HTR-8/SVneo (cell line): ENCODE measurements around the gene PLEKHA5.
"Not testable (repeated sequence)": the region's sequence is repeated elsewhere in the genome, so short reads cannot be mapped to it uniquely, and the experiment has no call there.

Source experiments
- DNase-seq: peaks from one replicate; pipeline ENCODE4 v3.0.0; 2011; ENCODE audit warnings: low spot score, mixed read lengths; ENCODE audit not compliant: insufficient read length
- FAIRE-seq: peaks from 2 replicates; lab custom pipeline; 2011; peaks lifted over from hg19 to GRCh38; lab: Jason Lieb, UNC

The PLEKHA5 gene

DNA sequence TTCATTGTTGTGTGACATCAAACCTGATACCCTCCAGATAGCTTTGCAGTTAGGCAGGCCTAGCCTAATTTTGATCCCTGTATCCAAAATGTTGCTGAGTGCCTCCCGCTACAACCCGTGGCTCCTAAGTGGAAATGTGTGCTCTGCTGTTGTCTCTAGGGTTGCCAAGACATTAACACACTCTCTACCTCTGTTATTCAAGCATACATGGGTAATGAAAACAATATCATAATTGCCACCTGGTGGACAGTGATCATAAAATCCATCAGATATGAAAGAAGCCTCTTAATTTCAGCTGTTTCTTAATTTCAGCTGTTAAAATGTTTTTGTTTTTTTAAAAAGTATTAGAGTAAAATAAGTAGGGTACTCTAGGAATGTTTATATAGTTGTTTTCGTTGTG lies 93.5 kb downstream of the PLEKHA5 start:
- peak; percentile 11 for DNase-seq
- FAIRE-seq, result no peak

DNA sequence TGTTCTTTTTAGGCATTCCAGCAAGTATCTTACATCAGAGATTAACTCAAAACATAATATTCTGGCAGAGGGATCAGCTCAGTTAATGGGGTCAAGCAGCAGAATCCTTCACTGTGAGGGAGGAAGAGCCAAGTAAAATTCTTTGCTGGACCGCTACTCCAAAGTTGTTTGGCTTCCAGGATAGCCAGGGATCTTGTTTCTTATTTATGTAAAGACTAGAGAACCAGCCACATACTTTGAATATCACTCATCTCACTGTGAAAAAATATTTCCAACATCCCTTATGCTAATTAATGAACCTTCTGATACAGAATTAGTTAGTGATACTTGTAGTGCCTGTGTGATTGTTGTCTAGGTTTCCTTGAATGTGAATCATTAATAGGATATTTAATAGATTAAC lies 94.2 kb downstream of the PLEKHA5 start:
- FAIRE-seq, result no peak
- DNase-seq, result no peak

DNA sequence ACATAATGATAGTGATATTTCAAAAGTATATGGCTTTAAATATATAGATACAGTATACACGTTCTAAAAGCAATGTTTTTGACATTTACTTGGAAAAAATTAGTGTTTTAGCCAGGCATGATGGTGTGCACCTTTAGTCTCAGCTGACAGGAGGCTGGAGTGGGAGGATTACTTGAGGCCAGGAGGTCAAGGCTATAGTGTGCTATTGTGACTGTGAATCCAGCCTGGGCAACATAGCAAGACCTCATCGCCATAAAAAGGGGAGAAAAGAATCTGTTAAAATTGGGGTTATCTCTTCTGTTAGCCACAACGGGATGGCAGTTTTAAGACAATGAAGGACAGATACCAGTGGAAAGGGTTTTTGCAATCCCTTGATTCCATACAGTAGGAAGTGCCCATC lies 95.2 kb downstream of the PLEKHA5 start:
- DNase-seq (no peak), FAIRE-seq (no peak)

DNA sequence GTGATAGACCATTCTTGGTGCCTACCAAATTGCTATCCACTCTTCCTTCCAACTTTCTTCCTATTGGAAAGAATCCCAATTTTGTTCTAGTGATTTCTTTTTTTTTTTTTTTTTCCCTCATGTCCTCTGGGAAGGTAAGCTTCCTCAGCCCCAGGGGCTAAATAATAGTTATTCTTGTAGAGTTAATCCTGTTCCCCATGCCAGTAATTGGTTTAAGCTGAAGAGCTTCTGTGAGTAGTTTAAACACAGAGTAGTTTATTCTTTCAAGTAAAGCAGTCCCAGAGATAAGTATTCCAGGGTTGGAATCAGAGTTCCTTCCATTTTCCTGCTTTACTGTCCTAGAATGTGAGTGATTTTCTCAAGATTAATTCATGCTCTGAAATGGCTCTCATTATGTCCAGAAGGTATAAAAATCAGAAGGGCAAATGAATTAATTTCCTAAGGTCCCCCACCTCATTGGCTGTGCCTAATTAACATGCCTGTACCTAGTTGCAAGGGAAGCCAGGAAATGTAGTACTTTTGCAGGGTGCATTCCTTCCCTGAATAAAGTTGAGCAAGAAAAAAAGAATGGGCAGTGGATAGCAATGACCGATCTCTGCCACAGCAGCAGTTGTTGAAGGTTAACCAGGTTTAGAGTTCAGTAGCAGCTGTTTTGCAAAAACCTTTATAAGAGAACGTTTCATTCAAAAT lies 97.8 kb downstream of the PLEKHA5 start:
- FAIRE-seq (no peak), DNase-seq (no peak)

DNA sequence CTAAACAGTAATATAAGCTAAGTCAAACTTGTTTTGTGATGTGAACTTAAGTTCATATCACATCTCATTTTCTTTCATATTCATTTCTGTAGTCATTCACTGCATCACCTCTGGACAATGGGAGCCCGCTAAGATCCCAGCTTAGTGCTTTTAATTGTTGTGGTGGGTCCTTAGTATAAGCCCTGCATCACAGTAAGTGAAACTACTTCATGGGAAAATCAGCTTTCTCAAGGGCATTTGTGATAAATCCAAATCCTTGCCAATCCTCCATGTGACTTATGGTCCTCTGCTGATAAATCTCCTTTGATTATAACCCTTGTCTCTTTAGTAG lies 98.3 kb downstream of the PLEKHA5 start:
- no peak for FAIRE-seq
- no peak for DNase-seq

DNA sequence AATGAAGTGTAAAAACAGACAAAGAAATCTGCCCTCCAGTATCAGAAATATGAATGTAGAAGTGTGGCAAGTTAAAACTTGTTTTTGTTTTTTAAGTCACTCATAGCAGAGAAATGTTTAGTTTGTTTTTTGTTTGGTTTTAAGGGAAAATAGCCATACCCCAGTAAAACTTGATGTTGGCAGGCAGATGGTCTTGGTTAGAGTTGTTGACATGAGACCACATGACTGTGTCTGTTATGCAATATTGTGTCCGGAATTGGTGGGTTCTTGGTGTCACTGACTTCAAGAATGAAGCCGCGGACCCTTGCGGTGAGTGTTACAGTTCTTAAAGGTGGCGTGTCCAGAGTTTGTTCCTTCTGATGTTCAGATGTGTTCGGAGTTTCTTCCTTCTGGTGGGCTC lies 99.5 kb downstream of the PLEKHA5 start:
- not testable (repeated sequence) for DNase-seq, FAIRE-seq

DNA sequence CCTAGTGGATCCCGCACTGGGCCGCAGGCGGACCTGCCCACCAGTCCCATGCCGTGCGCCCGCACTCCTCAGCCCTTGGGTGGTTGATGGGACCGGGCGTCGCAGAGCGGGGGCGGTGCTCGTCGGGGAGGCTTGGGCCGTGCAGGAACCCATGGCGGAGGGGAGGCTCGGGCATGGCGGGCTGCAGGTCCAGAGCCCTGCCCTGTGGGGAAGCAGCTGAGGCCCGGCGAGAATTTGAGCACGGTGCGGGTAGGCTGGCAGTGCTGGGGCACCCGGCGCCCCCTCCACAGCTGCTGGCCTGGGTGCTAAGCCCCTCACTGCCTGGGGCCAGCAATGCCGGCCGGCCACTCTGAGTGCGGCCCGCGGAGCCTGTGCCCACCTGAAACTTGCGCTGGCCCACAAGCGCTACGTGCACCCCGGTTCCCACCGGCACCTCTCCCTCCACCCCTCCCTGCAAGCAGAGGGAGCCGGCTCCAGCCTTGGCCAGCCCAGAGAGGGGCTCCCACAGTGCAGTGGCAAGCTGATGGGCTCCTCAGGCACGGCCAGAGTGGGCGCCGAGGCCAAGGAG lies 100.8 kb downstream of the PLEKHA5 start:
- no peak for FAIRE-seq

DNA sequence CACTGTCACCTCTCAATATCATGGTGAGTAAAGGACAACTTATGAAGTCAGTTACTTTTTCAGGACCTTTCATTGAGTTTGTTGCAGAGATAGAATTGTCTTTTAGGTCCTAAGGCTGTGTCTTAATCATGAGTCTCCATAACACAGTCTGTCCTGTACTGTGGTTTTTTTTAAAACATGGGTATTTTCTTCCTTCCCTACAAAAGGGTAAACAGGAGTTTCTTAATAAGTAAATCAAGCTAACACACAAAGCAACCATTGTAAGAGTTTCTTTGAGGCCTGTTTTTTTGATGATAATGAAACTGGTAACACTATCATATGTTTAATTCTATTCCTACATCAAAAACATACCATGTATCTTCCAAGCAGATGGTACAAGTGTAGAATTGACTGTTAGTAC lies 101.4 kb downstream of the PLEKHA5 start:
- no peak for DNase-seq
- no peak for FAIRE-seq

More for the DNA sequence above, 100.8 kb downstream of the PLEKHA5 start:
- DNase-seq, result no peak

DNA sequence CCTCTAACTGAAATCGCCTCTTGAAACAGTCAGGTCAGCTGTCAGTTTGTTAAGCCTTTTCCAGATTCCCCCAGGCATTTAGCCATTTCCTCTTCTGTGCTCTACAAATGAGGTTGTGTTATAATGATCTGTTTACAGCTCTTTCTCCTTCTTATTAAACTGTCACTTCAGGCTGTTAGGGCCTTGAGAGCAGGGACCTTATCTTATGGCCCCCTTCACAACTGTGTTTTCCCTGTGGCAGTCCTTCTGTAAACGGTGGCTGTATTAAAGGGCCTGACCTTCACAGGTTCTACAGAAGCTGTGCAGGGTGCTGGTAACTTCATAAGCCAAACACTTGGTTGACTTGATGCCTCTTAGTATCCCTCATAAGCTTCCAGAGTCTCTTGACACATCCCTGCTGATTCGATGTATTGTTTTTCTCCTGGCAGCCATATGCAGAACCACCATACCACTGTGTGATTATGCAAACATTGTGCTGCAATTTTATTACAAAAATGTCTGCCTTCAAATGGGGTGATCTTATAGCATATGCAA lies 104.7 kb downstream of the PLEKHA5 start:
- FAIRE-seq, result no peak
- DNase-seq, result no peak

DNA sequence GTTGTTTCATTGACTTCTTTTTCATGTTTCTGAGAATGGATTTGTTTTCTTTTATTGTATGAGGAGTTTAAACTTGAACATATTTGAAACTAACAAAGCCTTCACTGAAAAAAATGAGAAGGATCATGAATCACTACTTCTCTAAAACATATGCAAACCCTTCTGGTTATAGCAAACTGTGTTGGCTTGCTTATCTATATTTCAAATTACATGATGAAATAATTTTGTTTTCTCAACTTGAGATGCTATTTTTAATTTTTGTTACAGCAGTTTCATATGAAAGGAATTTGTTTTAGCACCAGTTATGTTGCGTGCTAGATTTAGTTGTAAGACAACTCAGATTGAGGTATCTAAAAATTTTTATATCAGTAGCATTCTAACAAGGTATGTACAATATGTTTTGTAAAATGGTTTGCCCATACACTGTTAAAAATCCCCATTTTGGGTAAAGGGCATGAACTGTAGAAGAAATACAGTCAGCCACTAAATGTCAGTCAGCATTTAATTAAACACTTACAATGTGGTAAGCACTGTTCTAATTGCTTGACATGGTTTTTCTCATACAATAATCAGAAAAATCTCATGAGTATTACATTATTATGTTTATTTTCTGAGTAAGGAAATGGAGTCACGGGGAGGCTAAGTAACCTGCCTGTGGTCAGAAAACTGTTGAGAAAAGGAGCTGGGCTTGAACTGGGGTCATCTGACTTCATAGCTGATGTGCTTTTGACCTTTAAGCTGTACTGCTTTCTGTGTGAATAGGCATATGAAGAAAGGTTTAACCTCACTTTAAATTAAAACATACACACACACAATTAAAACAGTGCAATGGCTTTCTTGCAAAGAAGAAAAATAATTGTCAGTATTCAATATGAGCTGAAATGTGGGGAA lies 105.7 kb downstream of the PLEKHA5 start:
- DNase-seq (no peak), FAIRE-seq (no peak)

DNA sequence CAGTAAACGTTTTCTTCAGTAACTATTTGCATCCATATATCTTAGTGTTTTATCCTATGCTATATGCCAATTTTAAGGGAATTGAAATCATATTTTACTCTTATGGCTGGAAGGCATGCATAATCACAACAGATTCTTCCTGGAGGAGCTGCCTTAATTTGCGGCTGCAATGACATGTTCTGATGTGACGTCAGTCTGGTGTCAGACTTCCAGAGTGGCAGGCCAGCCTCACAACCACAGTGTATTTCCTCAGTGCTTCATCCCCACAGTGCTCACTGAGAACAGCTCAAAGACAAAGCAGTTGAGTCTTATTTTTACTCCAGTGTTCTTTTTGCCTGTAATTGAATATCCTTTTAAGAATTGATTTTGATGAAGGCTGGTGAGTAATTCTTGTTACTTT lies 107.1 kb downstream of the PLEKHA5 start:
- no peak for FAIRE-seq
- no peak for DNase-seq

DNA sequence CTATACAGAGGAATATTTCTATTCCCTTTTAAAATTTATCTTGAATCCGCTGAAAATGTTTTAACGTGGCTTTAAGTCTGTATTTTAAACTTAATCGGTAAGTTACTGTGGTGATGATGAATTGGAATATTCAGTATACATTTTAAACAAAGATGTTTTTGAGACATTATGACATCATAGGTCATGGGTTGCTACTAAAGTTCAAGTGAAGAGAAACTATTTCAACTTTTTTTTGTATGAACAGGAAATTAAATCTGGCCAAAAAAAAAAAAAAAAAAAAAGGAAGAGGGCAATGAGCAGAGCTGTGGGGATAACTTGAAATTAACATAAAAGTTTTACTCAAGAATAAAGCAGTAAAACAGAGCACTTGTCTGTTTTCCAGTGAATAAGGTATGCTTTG lies 109.0 kb downstream of the PLEKHA5 start:
- no peak for DNase-seq
- FAIRE-seq, result no peak

DNA sequence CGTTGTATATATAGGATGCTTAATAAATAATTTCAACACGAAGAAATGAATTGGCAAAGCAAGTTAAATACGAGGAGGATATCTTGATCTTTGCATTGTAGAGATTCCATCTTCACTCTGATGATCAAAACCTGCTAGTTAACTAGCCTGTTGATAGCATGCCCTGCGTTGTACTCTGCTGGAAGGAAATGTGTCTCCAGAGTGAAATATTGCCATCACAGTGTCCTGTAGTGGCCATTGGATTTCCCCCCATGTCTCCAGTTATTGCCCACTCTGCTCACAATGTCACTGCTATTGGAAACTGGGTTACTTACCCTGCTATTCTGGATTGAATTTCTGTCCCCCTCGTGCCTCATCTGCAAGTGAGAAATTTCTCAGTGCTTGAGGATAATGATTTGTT lies 109.6 kb downstream of the PLEKHA5 start:
- DNase-seq, result no peak
- FAIRE-seq, result peak; percentile 38

DNA sequence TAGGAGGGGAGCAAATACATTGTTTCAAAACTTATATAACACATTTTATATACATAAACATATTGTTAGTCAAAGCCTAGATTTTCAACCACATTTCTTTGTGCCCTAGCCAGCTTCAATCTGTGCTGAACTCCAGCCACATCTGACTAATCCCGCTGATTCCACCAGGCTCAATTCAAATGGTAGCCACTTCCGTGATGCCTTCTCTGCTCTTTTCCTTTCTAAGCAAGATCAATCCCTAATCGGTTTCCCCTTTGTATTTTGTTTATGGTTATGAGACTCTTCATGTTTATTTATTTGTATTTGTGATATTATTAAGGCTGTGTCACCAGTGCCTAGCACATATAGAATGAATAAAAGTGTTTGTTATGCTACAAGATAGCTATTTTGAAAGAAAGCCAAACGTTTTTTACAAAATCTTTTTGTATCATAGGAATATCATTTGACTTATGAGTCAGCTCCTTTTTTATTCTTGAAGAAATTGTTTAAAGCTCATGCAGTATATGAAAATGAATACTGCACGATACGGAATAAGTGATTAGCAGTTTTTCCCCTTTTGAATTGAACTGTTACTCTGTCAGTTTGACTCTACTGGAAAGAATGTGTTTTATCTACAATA lies 110.2 kb downstream of the PLEKHA5 start:
- DNase-seq (no peak), FAIRE-seq (no peak)

DNA sequence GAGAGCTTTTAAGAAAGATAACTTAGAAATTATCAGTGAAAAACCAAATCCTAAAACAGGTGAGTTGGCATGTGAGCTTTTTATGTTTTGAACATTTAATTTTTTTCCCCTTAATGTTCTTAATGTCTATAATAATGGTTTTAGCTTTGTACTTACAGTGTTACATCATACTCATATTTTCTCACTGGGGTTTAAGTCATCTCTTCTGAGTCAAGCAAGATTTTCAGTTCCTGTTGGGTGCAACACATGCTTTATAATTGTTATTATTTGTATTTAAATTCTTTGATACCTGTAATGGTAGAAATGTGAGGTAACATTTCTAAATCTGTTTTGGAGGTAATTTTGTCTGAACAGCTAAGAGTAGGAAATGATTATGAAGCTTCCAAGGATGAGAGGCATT lies 113.0 kb downstream of the PLEKHA5 start:
- DNase-seq (no peak), FAIRE-seq (no peak)

DNA sequence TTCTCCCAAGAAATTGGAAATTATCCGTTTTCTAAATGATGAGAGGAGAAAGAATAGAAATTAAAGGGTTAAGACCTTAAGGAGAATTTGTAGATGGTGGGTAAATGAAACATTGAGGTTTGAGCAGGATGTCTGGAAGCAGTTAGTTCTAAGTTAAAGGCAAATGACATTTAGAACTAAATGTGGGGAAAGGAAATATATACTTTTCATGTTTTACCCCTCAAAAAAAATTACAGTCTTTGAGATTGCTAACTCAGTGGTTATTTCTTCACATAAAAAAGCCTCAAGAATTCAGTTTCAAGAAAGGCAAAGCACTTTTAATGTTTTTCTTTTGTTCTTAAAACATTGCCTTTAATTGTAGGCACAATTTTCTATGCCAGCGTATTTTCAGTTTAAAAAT lies 114.0 kb downstream of the PLEKHA5 start:
- FAIRE-seq (no peak), DNase-seq (no peak)

DNA sequence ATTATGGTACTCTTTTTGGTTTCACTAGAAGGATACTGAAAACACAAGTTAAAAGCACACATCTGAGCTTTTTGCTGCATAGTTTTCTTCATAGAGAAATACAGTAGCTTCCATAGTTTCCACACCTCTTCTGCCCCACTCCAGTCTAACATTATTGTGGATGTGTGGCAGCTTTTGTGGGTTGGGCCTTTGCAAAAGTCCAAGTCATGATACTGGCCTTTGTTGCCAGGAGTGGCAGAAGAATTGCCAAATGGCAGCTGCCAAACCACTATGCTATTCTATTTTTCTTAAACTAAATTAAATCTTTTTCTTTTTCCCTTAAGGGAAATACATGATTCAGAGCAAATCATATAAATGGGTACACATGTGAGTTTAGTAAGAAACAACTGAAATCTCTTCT lies 114.8 kb downstream of the PLEKHA5 start:
- no peak for DNase-seq

DNA sequence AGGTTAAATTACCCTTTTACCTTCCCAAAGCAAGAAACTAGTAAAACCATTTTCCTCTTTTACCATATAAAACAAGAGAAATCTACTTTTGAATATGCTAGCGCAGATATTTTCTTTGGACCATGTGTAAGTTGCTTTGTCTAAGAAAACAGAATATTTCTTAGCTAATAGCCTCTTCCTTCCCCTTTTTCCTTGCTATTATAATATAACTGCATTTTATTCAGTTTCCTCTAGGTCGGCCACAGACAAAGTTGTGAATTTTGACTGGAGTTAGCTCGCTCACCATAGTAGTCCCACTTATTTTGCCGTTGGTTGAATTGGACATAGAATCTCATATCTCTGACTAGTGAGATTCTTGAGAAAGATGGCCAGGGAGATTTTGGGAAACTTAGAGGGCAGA lies 115.6 kb downstream of the PLEKHA5 start:
- DNase-seq (no peak), FAIRE-seq (no peak)

More for the DNA sequence above, 114.8 kb downstream of the PLEKHA5 start:
- no peak for FAIRE-seq

DNA sequence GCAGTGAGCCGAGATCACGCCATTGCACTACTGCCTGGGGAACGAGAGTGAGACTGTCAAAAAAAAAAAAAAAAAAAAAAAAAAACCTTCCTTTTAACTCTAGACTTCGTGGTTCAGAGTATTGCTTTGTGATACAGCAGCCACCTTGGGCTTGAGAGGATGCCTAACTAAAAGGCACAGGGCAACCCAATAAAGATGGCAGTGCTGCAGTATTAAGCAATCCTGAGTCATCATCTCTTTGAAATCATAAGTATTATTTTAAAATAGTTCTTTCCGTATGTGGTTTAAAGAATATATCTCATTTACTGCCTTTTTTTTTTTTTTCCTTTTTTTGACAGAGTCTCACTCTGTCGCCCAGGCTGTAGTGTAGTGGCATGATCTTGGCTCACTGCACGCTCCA lies 116.1 kb downstream of the PLEKHA5 start:
- DNase-seq, result no peak
- no peak for FAIRE-seq

DNA sequence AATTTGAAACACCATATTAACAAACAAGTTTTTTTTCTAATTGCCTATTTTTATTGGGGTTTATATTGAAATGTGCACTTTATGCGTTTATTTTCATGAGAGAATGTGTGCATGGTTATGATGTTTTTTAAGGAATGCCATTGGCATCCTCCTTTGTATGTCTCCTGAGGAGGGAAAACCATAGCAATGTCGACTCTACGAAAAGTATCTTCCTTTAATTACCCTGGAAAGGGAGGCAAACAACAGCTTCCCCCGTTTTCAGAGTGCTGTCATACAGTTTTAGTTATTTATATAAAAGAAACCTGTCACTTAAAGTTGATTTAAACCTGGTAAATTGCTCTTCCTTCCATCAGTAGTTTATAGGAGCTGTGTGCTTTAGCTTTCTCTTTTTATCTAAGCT lies 117.4 kb downstream of the PLEKHA5 start:
- no peak for DNase-seq
- no peak for FAIRE-seq
